ENCODE results near the gene LMOD3.

Gene LMOD3

GRCh38 chr3:69088063-69088462, 34.3 kb downstream of the LMOD3 start:
- DNase-seq = no peak

GRCh38 chr3:69087030-69087791, 35.2 kb downstream of the LMOD3 start:
- DNase-seq = no peak

- peak; percentile 25 for DNase-seq
Observed at GRCh38 chr3:69085833-69086722, 36.3 kb downstream of the LMOD3 start.

DNA sequence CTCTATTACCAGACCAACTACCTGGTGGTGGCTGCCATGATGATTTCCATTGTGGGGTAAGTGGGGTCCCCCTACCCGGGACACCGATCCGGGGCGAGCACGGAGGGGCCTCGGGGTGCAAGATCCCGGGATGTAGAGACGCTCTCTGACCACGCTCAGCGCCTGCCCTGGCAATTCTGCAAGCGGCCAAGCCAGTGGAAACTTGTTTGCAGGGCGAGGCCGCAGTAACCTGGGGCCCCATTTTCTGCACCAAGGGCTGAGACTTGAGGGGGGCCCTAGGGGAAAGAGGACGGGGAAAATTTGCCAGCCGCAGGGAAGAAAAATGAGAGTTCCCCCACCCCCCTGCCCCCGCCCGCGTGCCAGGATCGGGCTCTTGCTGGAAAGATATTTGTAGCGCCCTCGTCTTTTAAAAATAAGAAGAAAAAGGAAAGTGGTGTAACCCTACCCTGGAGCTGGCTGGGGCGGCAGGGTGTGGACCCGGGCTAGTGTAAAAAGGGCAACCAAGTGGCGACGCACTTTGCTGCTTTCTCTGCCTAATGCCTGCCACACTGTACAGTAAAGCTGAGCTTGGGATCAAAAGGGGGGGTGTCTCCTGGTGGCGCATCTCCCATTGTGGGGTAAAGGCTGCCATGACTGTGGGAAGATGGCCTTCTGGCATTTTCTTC, 37.1 kb downstream of the LMOD3 start:
- DNase-seq = no peak

GRCh38 chr3:69084326-69085167, 37.8 kb downstream of the LMOD3 start, which contains the start of gene ARL6IP5:
TSS of gene ARL6IP5 (plus strand) at chr3:69084937. CDS start at chr3:69085048, 111 bp downstream.
- peak; percentile 86 for DNase-seq

- no peak for DNase-seq
Observed at GRCh38 chr3:69082805-69083204, 39.6 kb downstream of the LMOD3 start.

- DNase-seq = no peak
Observed at GRCh38 chr3:69082361-69082760, 40.0 kb downstream of the LMOD3 start.

DNA sequence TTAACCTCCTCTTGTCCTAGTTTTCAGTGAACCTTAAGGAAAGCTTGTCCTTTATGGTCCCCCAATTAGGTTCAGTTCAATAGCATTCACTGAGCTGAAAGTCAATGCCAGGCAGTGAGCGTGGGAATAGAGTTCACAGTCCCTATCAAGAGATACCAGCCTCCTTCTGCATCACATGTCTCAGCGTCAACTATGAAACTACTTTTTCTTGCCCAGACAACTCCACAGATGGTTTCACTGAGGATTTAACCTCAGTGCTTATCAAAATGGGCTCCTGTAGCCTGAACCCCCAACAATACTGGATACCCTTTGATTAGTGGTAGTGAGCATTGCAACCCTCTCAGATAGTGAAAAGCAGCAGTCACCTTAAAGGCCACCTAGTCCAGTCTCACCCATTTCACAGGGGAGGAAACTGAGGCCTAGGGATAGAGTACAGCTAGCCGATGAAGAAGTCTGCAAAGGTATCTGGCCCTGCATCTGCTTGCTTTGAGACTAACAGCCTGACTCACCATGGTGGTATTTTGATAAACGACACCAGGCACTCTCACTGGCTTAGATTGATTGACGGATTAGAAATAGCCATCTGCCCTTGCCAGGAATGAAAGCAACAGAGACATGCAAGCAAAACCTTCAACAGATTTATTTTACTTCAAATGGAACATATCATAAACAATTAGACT, 40.7 kb downstream of the LMOD3 start:
- DNase-seq = no peak

DNA sequence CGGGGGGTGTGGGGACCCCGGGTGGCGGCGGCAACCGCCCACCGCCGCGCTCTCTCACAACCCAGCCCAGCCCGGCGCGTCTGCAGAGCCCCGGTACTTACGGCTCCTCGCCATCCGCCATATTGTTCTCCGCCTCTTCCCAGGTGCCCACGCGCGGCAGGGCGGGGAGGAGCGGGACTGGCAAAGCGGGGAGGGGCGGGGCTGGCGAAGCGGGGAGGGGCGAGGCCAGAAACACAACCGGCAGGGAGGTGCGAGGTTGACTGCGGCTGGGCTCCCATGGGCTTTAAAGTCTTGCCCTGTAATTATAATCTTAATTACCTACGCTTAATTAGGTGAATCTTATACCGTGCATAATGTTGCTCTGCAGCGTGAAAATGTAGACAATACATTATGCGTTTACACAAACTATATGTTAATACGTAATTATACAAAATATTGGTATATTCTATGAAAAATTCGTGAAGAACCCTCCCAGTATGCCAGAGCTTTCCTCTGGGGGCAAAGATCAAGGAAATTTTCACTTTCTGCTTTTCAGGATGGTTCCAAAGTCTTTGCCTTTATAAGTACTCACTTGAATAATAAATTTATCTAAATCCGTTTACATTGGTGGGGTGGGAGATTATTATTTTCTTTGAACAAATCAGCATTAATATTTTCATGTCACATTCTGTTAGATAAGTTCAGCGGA, 42.0 kb downstream of the LMOD3 start, which contains the start of gene UBA3:
UBA3 (minus strand) TSS at position 133 of the 688 bp plus-strand sequence; CDS start at position 121, 12 bp downstream.
- DNase-seq = peak; percentile 64

DNA sequence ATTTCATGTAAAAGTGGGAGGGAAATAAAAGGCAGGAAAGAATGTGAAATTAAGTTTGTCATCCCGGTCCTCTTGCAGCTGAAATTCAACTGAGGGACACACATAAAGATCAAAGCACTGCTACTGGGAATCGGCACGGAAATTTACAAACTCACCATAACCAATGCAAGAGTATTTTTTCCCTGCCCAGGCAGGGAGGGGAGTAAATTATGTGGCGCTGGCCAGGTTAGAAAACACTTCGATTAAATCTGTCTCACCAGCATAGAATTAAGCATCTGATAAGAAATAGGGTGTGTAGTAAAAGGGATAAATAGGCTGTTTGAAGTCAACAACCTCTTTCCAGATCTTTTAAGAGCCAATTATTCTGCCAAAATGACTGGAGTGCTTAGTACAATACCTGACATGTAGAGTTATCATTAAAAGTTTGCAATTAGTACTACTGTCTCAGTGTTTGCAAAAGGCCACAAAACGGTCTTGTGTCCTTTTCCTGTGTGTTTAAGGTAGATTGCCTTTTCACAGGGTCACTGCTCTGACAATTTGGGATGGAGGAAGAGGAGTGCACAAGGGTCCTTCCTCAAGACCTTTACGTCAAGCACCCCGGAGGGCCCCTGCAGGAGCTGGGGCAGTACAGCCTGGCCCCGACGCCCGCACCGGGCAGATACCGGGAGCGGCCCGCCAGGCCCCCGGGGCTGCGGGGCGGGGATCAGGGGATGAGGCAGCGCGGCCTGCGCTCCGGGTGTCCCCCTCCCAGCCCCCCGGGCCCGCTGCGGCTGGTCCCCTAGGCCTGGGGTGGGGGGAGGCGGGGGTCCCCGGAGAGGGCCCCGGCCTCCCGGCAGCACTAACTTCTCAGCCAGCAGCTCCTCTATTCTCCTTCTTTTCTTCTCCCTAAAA, 42.9 kb downstream of the LMOD3 start:
- no peak for DNase-seq

GRCh38 chr3:69072928-69073327, 49.5 kb downstream of the LMOD3 start:
- DNase-seq = no peak

- no peak for DNase-seq
Observed at GRCh38 chr3:69066121-69066520, 56.3 kb downstream of the LMOD3 start.

DNA sequence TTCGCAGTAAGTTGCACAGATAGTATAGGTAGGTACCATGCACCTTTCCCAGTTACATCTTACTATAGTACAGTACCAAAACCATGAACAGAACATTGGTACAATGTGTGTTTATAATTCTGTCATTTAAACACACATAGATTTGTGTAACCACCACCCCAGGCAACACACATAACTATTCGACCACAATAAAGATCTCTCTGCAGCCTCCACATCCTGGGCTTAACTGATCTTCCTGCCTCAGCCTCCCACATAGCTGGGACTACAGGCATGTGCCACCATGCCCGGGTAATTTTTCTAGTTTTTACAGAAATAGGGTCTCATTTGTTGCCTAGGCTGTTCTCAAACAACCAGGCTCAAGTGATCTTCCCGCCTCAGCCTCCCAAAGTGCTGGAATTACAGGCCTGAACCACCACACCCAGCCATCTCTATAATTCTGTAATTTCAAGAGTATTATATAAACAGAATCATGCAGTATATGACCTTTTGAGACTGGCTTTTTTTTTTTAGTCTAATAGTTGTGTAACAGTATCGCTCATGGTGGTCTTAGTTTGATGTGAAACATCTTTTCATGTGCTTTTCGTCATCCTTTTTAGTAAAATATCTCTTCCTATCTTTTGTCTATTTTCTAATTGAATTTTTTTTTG, 57.0 kb downstream of the LMOD3 start:
- no peak for DNase-seq

DNA sequence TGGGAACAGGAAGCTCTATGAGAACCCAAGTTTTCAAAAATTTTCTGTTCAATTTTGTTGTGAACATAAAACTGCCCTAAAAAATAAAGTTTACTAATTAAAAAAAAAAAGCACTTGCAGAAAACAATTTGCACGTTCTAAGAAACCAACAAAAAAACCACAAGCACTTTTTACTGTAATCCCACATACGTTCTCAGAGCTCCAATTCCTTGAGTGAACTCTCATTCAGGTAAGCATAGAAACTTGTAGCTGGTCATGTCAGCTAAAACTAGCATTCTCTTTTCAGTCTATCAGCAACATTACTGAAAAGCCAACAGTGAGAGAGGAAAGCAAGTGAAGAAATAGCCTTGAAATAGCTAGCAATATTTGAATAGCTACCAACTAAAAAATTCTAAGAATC, 58.8 kb downstream of the LMOD3 start:
- no peak for DNase-seq

DNA sequence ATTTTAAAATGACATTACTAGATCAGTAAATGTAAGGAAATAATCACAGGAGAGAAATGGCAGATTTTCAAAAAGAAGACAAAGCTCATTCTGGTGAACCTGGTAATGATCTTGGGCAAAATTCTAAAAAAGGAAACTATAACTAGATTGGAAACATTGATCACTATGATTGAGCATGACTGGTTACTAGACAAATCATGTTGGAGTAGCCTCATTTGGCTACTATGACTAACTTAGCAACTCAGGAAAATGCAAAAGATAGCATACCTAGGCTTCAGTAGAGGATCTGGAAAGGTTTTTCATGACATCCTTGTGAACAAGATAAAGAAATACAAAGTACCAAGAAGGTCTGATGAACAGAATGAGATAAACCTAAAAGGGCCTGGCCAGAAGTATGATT, 62.7 kb downstream of the LMOD3 start:
- no peak for DNase-seq

DNA sequence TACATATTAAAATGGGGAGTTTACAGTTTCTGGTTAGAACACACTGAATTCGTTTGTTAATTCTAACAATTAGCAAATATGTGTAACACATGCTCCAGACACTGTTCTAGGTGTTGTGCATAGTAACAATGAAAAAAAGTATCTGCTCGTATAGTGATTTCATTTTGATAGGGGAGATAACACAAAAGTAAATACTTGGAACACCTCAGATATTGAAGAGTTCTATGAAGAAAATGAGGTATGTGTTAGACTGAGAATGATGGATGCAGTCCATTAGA, 63.5 kb downstream of the LMOD3 start:
- no peak for DNase-seq

- no peak for DNase-seq
Observed at GRCh38 chr3:69058180-69058946, 64.0 kb downstream of the LMOD3 start.

Data from NCI-H748 treated with DMSO at 0.1 percent for 48 hours (cell line).